Right atrium auricular region (tissue), 2 donors: ENCODE results near the gene SLC25A11. TPM values are rescaled to one million over a fixed set of nuclear protein-coding genes. Genes with fewer than 3 reads are reported as not detected.

Experiments
- DNase-seq: peaks from one replicate; pipeline ENCODE4 v3.0.0-alpha.2; 2019; ENCODE audit warnings: low spot score
- H3K27ac ChIP-seq, 2 donors: fragments of 200-600 bp; sonication (generic); 1 replicate in 1 of 2; 2 replicates in 1 of 2; pipeline ENCODE4 v1.5.1; 2016 to 2019
- H3K27me3 ChIP-seq, 2 donors: fragments of 200-600 bp; sonication (generic); one replicate each; pipeline versions ENCODE4 v1.5.1 to v1.6.0; 2017 to 2019
- H3K36me3 ChIP-seq: fragments of 200-600 bp; sonication (generic); one replicate; pipeline ENCODE4 v1.5.1; 2016
- H3K4me1 ChIP-seq, 2 donors: fragments of 200-600 bp; sonication (generic); one replicate each; pipeline versions ENCODE4 v1.5.1 to v1.6.0; 2017 to 2019
- H3K4me3 ChIP-seq, 2 donors: fragments of 200-600 bp; sonication (generic); 1 replicate in 1 of 2; 2 replicates in 1 of 2; pipeline ENCODE4 v1.5.1; 2017 to 2019; ENCODE audit warnings: mild to moderate bottlenecking in 1 of 2, moderate library complexity in 1 of 2
- H3K9me3 ChIP-seq, 2 donors: fragments of 200-600 bp; sonication (generic); one replicate each; pipeline ENCODE4 v1.5.1; 2019
- CTCF ChIP-seq, 2 donors: fragments of 200-600 bp; sonication (generic); IDR thresholded peaks; one replicate each; pipeline ENCODE4 v1.5.1; 2019; ENCODE audit warnings: antibody characterized with exemption in 2 of 2
- total RNA-seq, 2 donors: library from RNA; depleted of rRNA; stranded (reverse); fragments of >200 nt; gene quantifications; one replicate each; pipeline ENCODE4 v1.1.0, GENCODE V29; 2016

The SLC25A11 gene
- total RNA-seq, 2 donors from 2014 or later, result 99.5 to 188 TPM

- H3K9me3 ChIP-seq, result no peaks in the 10 kb centered on the region
- peaks cover 38% of the 10 kb centered on the region for H3K36me3 ChIP-seq
- peak overlapping the region; percentile 95 to 97 for H3K27ac ChIP-seq
- TF ChIP-seq CTCF (IDR thresholded peaks at IDR 0.05), result no peak
- H3K27me3 ChIP-seq, result no peaks in the 10 kb centered on the region
- peak overlapping the region in 1 of 2 donors; percentile 69 for H3K4me3 ChIP-seq
- no peak for DNase-seq
- H3K4me1 ChIP-seq, result peaks cover 0 to 56% of the 10 kb centered on the region in 2 donors
Measured at GRCh38 chr17:4969047-4969550, 29.3 kb upstream of the SLC25A11 start.

DNA sequence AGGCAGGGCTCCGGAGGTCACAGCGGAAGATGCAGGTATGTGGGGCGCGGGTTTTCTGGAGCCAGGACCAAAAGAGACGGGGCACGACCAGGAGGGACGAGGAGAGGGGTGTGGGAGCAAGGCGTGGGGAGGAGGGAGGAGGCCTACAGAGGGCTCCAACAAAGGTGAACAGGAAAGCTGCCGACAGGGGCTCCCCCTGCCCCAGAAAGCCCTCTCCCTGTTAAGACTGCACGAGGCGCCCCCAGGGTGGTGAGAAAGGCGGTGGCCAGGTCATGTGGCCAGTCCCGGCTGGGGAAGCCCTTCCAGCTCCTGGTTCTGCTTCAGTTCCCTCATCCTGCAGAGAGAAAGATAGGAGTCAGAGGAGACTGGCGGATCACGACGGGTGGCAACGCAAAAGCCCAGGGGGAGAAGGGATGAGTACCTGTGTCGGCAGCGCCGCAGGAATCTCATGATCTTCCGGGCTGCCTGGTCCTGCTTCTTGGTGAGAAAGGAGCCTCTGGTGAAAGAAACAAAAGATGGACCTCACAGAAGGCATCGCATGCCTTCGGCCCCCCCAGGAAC, 28.7 kb upstream of the SLC25A11 start:
- no peak for TF ChIP-seq CTCF (IDR thresholded peaks at IDR 0.05)
- Histone ChIP-seq H3K27ac (peak overlapping the region; percentile 95 to 97), H3K4me3 (peak overlapping the region; percentile 69 to 75), H3K9me3 (no peaks in the 10 kb centered on the region), H3K4me1 (peaks cover 0 to 51% of the 10 kb centered on the region in 2 donors), H3K27me3 (no peaks in the 10 kb centered on the region), H3K36me3 (peaks cover 32% of the 10 kb centered on the region)
- DNase-seq, result no peak

DNA sequence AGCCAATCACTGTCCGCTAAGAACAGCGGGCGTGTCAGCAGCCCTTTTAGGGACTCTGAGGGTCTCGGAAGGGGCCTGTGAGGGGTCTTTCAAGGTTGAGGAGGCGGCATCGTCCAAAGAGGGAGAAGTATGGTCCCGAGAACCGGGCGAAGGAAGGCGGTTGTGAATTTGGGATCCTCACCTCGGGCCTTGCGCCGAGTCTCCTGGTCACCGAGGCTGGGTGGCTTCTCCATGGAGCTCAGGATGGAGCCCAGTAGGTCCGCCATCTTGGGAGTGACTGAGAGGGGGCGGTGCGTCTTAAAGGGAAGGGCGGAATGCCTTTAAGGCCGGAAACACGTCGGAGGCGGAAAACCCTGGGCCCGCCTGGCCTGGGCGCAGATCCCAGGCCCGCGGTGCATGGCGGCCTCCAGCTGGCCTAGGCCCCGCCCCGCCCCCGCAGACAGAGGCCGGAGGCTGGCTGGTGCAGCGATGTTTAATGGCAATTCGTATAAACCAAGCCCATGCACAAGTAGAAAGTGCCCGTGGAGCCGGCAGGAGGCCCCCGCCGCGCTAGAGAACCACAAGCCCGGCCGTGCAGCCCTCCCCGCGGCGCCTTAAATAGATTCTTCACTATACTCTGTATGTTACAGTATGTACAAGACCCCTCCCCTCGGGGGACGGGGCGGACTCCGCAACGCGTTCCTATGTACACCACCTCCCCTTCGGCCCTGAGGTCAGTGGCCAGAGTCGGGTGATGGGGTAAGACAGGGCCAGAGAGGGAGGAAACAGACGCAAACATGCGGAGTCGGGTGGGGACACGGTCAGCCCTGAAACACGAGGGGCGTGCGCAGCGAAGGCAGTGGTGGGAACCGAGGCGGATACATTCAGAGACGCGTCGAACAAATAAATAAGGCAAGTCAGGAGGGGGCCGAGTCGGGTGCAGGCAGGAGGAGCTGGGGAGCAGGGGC, 28.0 kb upstream of the SLC25A11 start, which contains the start of gene SPAG7:
Gene SPAG7, minus strand, starts transcription at position 279 of the 947 bp plus-strand sequence. Its CDS starts 13 bp downstream, at position 266.
- Histone ChIP-seq H3K4me3 (peak within 1 kb of the TSS; percentile 69 to 75), H3K4me1 (peaks cover 0 to 44% of the 10 kb centered on the region in 2 donors), H3K27ac (peak within 1 kb of the TSS; percentile 95 to 97), H3K36me3 (peaks cover 25% of the 10 kb centered on the region), H3K9me3 (no peaks in the 10 kb centered on the region), H3K27me3 (no peaks in the 10 kb centered on the region)
- TF ChIP-seq CTCF (IDR thresholded peaks at IDR 0.05), result no peak
- peak; percentile 97 for DNase-seq

DNA sequence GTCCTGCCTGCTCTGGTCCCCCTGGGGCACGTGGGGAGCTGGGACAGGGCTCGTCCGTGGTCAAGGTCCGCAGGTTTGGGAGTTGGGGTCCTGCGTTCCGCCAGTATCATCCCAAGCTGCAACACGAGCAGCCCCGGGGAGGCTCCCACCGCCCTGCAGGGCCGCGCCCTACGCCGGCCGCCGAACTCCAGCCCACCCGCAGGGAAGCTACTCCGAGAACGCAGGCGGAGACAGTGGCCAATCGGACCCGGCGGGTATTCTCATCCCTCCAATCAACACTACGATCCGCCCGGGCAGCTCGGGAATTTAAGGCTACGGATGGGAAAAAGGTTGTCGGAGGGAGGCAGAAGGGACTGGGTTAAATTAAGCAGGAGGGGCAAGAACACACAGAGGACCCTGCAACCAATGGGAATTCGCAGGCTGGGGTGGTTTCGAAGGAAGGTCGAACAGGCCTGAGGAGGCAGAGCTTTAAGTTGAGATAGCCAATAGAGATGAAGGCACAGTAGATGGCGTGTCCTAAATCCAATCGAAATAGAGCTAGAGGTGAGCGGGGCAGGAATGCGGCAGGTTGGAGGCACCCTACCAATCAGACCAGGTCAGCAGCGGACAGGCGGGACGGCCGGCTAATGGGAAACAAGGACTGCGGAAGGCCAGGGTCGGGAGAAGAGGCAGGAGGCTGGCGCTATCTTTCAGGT, 27.1 kb upstream of the SLC25A11 start:
- Histone ChIP-seq H3K9me3 (no peaks in the 10 kb centered on the region), H3K4me1 (peaks cover 0 to 36% of the 10 kb centered on the region in 2 donors), H3K27ac (peak overlapping the region; percentile 95 to 97), H3K27me3 (no peaks in the 10 kb centered on the region), H3K4me3 (peak overlapping the region; percentile 69 to 75), H3K36me3 (peaks cover 17% of the 10 kb centered on the region)
- no peak for TF ChIP-seq CTCF (IDR thresholded peaks at IDR 0.05)
- DNase-seq, result peak; percentile 100

- H3K27ac ChIP-seq, result peak overlapping the region; percentile 85 to 91
Measured at GRCh38 chr17:4965311-4965986, 25.6 kb upstream of the SLC25A11 start.

More at GRCh38 chr17:4965311-4965986, 25.6 kb upstream of the SLC25A11 start:
- Histone ChIP-seq H3K4me3 (no peak overlapping the region), H3K36me3 (peaks cover 17% of the 10 kb centered on the region), H3K27me3 (no peaks in the 10 kb centered on the region), H3K9me3 (no peaks in the 10 kb centered on the region), H3K4me1 (peaks cover 0 to 36% of the 10 kb centered on the region in 2 donors)
- no peak for DNase-seq
- TF ChIP-seq CTCF (IDR thresholded peaks at IDR 0.05), result no peak
